Stimulated activated CD4-positive, alpha-beta T cell treated with anti-CD3 and anti-CD28 coated beads, TNF-alpha, amount 100 ng/mL, for 4 hours (primary cell): ENCODE data around the gene RET.

Experiments
- DNase-seq, 3 experiments: peaks; one replicate each; pipeline ENCODE4 v3.0.0-alpha.2; 2020; ENCODE audit warnings: low read depth in 3 of 3

RET gene

GRCh38 chr10:43076876-43077420, at the start of gene RET:
TSS of gene RET (plus strand) at chr10:43077069. CDS start at chr10:43077259, 190 bp downstream.
- no peak for DNase-seq

GRCh38 chr10:43027331-43027955, 49.4 kb upstream of the RET start:
- no peak for DNase-seq

GRCh38 chr10:43028143-43028542, 48.7 kb upstream of the RET start:
- DNase-seq, result no peak

- DNase-seq, result no peak
These were observed 47.8 kb upstream of the RET start for GRCh38 chr10:43029043-43029442.

GRCh38 chr10:43032613-43033012, 44.3 kb upstream of the RET start:
- DNase-seq, result no peak

- DNase-seq, result no peak
These were observed 41.1 kb upstream of the RET start for GRCh38 chr10:43035800-43036199.

- no peak for DNase-seq
These were observed 40.1 kb upstream of the RET start for GRCh38 chr10:43036481-43037428.

GRCh38 chr10:43037440-43037839, 39.4 kb upstream of the RET start:
- DNase-seq, result no peak

- DNase-seq, result no peak
These were observed 38.7 kb upstream of the RET start for GRCh38 chr10:43037942-43038782.

- DNase-seq, result no peak
These were observed 37.9 kb upstream of the RET start for GRCh38 chr10:43038783-43039623.

GRCh38 chr10:43039624-43040481, 37.0 kb upstream of the RET start:
- no peak for DNase-seq

GRCh38 chr10:43040482-43041256, 36.2 kb upstream of the RET start:
- DNase-seq, result no peak

GRCh38 chr10:43041422-43042342, 35.2 kb upstream of the RET start:
- DNase-seq, result no peak

GRCh38 chr10:43042503-43043341, 34.1 kb upstream of the RET start:
- no peak for DNase-seq

GRCh38 chr10:43043342-43043772, 33.5 kb upstream of the RET start:
- no peak for DNase-seq

GRCh38 chr10:43043773-43044447, 33.0 kb upstream of the RET start:
- no peak for DNase-seq
